ENCODE measurements around the gene PCDHGA8. TPM values are rescaled to one million over a fixed set of nuclear protein-coding genes. Genes with fewer than 3 reads are reported as not detected.
"Not testable (repeated sequence)": the region's sequence is repeated elsewhere in the genome, so short reads cannot be mapped to it uniquely, and the experiment has no call there.

The PCDHGA8 gene
- total and polyA plus RNA-seq, 4 experiments from 2014 or later, result 0.17 TPM; not detected in 3

GRCh38 chr5:141384471-141385267 is 7.8 kb upstream of the PCDHGA8 start:
- H3K9me3 Mint-ChIP-seq, result peaks cover 4 to 82% (median 63%) of the 10 kb centered on the region in 8 donors
- H3K27me3 ChIP-seq (ENCODE audit: insufficient read depth, low read length), result peaks cover 22% of the 10 kb centered on the region
- H3K4me1 ChIP-seq (ENCODE audit: insufficient read depth, low read length), result no peaks in the 10 kb centered on the region
- no peak overlapping the region for H3K4me3 ChIP-seq (ENCODE audit: low read length in 2 of 2)
- peaks cover 0 to 3% of the 10 kb centered on the region in 2 donors for H3K9me3 ChIP-seq (ENCODE audit: control insufficient read depth in 1 of 2, low read length in 2 of 2)
- peaks cover 42 to 52% of the 10 kb centered on the region in 2 donors for H3K27me3 Mint-ChIP-seq
- H3K27ac ChIP-seq (ENCODE audit: low read depth, low read length), result no peak overlapping the region
- intact Hi-C loops (cut with micrococcal nuclease), result no loop called here
- peaks cover 3 to 13% of the 10 kb centered on the region in 2 donors for H3K36me3 Mint-ChIP-seq
- H3K27ac Mint-ChIP-seq, result no peak overlapping the region
- peaks cover 0 to 4% (median 1%) of the 10 kb centered on the region in 4 donors for H3K4me1 Mint-ChIP-seq
- ChIA-PET POLR2A (ENCODE audit: partially characterized antibody) (no interaction called here), CTCF (ENCODE audit: partially characterized antibody) (interaction anchor here (1.1 kb wide), 1 partner anchor 173 kb away, joined by 3 read pairs; no protein-coding TSS in a partner anchor)
- no peak for DNase-seq
- no peaks in the 10 kb centered on the region for H3K36me3 ChIP-seq (ENCODE audit: insufficient read depth, low read length)
- H3K4me3 Mint-ChIP-seq, result no peak overlapping the region

- peaks cover 25% of the 10 kb centered on the region for H3K27me3 ChIP-seq (ENCODE audit: insufficient read depth, low read length)
- H3K36me3 ChIP-seq (ENCODE audit: insufficient read depth, low read length); intact Hi-C loops (cut with micrococcal nuclease); H3K4me1 ChIP-seq (ENCODE audit: insufficient read depth, low read length); H3K4me3 ChIP-seq (ENCODE audit: low read length in 2 of 2); POLR2A ChIA-PET (ENCODE audit: partially characterized antibody); H3K27ac ChIP-seq (ENCODE audit: low read depth, low read length); H3K9me3 ChIP-seq (ENCODE audit: control insufficient read depth in 1 of 2, low read length in 2 of 2); H3K4me1 Mint-ChIP-seq: not testable (repeated sequence)
- CTCF ChIA-PET (ENCODE audit: partially characterized antibody), result interaction anchor here (0.8 kb wide), 1 partner anchor 17 kb away, joined by 4 read pairs; the partner anchor contains the start of gene PCDHGB3
- Mint-ChIP-seq H3K27ac (peak within 1 kb of the TSS in 2 of 7 donors; percentile 37 to 38), H3K4me3 (peak within 1 kb of the TSS in 6 of 8 donors; percentile 15 to 62 (median 40)), H3K9me3 (peaks cover 6 to 85% (median 68%) of the 10 kb centered on the region in 8 donors), H3K36me3 (peaks cover 0 to 13% of the 10 kb centered on the region in 2 donors), H3K27me3 (peaks cover 46 to 52% of the 10 kb centered on the region in 2 donors)
- DNase-seq, result peak in 1 of 5 donors; percentile 21
Measured at GRCh38 chr5:141387557-141388311, 4.7 kb upstream of the PCDHGA8 start, which contains the start of gene PCDHGB4. TSS of gene PCDHGB4 (plus strand) at chr5:141387698. CDS start at chr5:141387885, 187 bp downstream.

- peaks cover 0 to under 1% of the 10 kb centered on the region in 2 donors for H3K9me3 ChIP-seq (ENCODE audit: control insufficient read depth in 1 of 2, low read length in 2 of 2)
- Mint-ChIP-seq H3K4me3 (peak overlapping the region in 1 of 8 donors; percentile 15), H3K36me3 (peaks cover 3 to 10% of the 10 kb centered on the region in 2 donors), H3K4me1 (peaks cover 0 to 4% (median 3%) of the 10 kb centered on the region in 4 donors), H3K9me3 (peaks cover 7 to 85% (median 72%) of the 10 kb centered on the region in 8 donors), H3K27ac (peak overlapping the region in 2 of 7 donors; percentile 37 to 38), H3K27me3 (peaks cover 41 to 52% of the 10 kb centered on the region in 2 donors)
- DNase-seq, result no peak
- no peak overlapping the region for H3K4me3 ChIP-seq (ENCODE audit: low read length in 2 of 2)
- intact Hi-C loops (cut with micrococcal nuclease), result no loop called here
- ChIA-PET CTCF (ENCODE audit: partially characterized antibody) (no interaction called here), POLR2A (ENCODE audit: partially characterized antibody) (no interaction called here)
- no peaks in the 10 kb centered on the region for H3K36me3 ChIP-seq (ENCODE audit: insufficient read depth, low read length)
- H3K4me1 ChIP-seq (ENCODE audit: insufficient read depth, low read length), result no peaks in the 10 kb centered on the region
- peaks cover 17% of the 10 kb centered on the region for H3K27me3 ChIP-seq (ENCODE audit: insufficient read depth, low read length)
- no peak overlapping the region for H3K27ac ChIP-seq (ENCODE audit: low read depth, low read length)
Measured at GRCh38 chr5:141388661-141389060, 3.8 kb upstream of the PCDHGA8 start.

- peaks cover 7 to 14% of the 10 kb centered on the region in 2 donors for H3K36me3 Mint-ChIP-seq
- H3K27me3 Mint-ChIP-seq, result peaks cover 38 to 53% of the 10 kb centered on the region in 2 donors
- Histone ChIP-seq H3K4me3 (ENCODE audit: low read length in 2 of 2) (no peak overlapping the region), H3K9me3 (ENCODE audit: control insufficient read depth in 1 of 2, low read length in 2 of 2) (no peaks in the 10 kb centered on the region), H3K4me1 (ENCODE audit: insufficient read depth, low read length) (no peaks in the 10 kb centered on the region), H3K27ac (ENCODE audit: low read depth, low read length) (no peak overlapping the region), H3K36me3 (ENCODE audit: insufficient read depth, low read length) (no peaks in the 10 kb centered on the region), H3K27me3 (ENCODE audit: insufficient read depth, low read length) (peaks cover 17% of the 10 kb centered on the region)
- peaks cover 0 to 4% (median 3%) of the 10 kb centered on the region in 4 donors for H3K4me1 Mint-ChIP-seq
- intact Hi-C loops (cut with micrococcal nuclease), result no loop called here
- CTCF ChIA-PET (ENCODE audit: partially characterized antibody), result interaction anchor here (1.0 to 1.6 kb wide), 2 partner anchors 24 to 31 kb away, joined by 3 to 7 read pairs; partner anchors contain the start of gene PCDHGA10
- POLR2A ChIA-PET (ENCODE audit: partially characterized antibody), result no interaction called here
- no peak for DNase-seq
- peaks cover 7 to 84% (median 71%) of the 10 kb centered on the region in 8 donors for H3K9me3 Mint-ChIP-seq
- H3K27ac Mint-ChIP-seq, result peak overlapping the region in 1 of 7 donors; percentile 38
- peak overlapping the region in 1 of 8 donors; percentile 11 for H3K4me3 Mint-ChIP-seq
Measured at GRCh38 chr5:141389153-141390042, 3.0 kb upstream of the PCDHGA8 start.

GRCh38 chr5:141393267-141393666 is 834 bp downstream of the PCDHGA8 start:
- peaks cover 7 to 11% of the 10 kb centered on the region in 2 donors for H3K36me3 Mint-ChIP-seq
- Histone ChIP-seq H3K4me3 (ENCODE audit: low read length in 2 of 2) (no peak overlapping the region), H3K36me3 (ENCODE audit: insufficient read depth, low read length) (no peaks in the 10 kb centered on the region), H3K9me3 (ENCODE audit: control insufficient read depth in 1 of 2, low read length in 2 of 2) (no peaks in the 10 kb centered on the region), H3K27ac (ENCODE audit: low read depth, low read length) (no peak overlapping the region), H3K27me3 (ENCODE audit: insufficient read depth, low read length) (peaks cover 18% of the 10 kb centered on the region), H3K4me1 (ENCODE audit: insufficient read depth, low read length) (no peaks in the 10 kb centered on the region)
- H3K9me3 Mint-ChIP-seq, result peaks cover 7 to 70% (median 62%) of the 10 kb centered on the region in 8 donors
- POLR2A ChIA-PET (ENCODE audit: partially characterized antibody), result no interaction called here
- H3K27me3 Mint-ChIP-seq, result peaks cover 41% of the 10 kb centered on the region in 2 donors
- no peak overlapping the region for H3K27ac Mint-ChIP-seq
- CTCF ChIA-PET (ENCODE audit: partially characterized antibody), result interaction anchor here (0.8 to 1.1 kb wide), 2 partner anchors 13 to 121 kb away, joined by 3 to 4 read pairs; no protein-coding TSS in a partner anchor
- intact Hi-C loops (cut with micrococcal nuclease), result no loop called here
- peaks cover 0 to 3% (median 2%) of the 10 kb centered on the region in 4 donors for H3K4me1 Mint-ChIP-seq
- DNase-seq, result no peak
- peak overlapping the region in 1 of 8 donors; percentile 17 for H3K4me3 Mint-ChIP-seq

- intact Hi-C loops (cut with micrococcal nuclease); H3K27ac Mint-ChIP-seq: not testable (repeated sequence)
Measured at GRCh38 chr5:141394401-141395187, 2.2 kb downstream of the PCDHGA8 start.

More at GRCh38 chr5:141394401-141395187, 2.2 kb downstream of the PCDHGA8 start:
- Mint-ChIP-seq H3K27me3 (peaks cover 43 to 45% of the 10 kb centered on the region in 2 donors), H3K9me3 (peaks cover 3 to 71% (median 62%) of the 10 kb centered on the region in 8 donors)
- H3K4me3 ChIP-seq (ENCODE audit: low read length in 2 of 2); H3K36me3 Mint-ChIP-seq; POLR2A ChIA-PET (ENCODE audit: partially characterized antibody); H3K4me1 Mint-ChIP-seq; H3K36me3 ChIP-seq (ENCODE audit: insufficient read depth, low read length); H3K9me3 ChIP-seq (ENCODE audit: control insufficient read depth in 1 of 2, low read length in 2 of 2); DNase-seq; H3K4me3 Mint-ChIP-seq; H3K4me1 ChIP-seq (ENCODE audit: insufficient read depth, low read length); H3K27ac ChIP-seq (ENCODE audit: low read depth, low read length): not testable (repeated sequence)
- CTCF ChIA-PET (ENCODE audit: partially characterized antibody), result interaction anchor here (1.0 to 3.7 kb wide), 2 partner anchors 19 to 164 kb away, joined by 7 to 16 read pairs; partner anchors contain the start of gene PCDHGA10
- H3K27me3 ChIP-seq (ENCODE audit: insufficient read depth, low read length), result peaks cover 15% of the 10 kb centered on the region

All from CD4-positive, alpha-beta memory T cell (primary cell).